Measurements from ENCODE around the gene RIC1. TPM values are rescaled to one million over a fixed set of nuclear protein-coding genes. Genes with fewer than 3 reads are reported as not detected.

The RIC1 gene
- total RNA-seq, 1 experiment from 2014 or later: 86.8 TPM

GRCh38 chr9:5825223-5825622 is 196.3 kb downstream of the RIC1 start:
- no peak overlapping the region for H3K9ac ChIP-seq (ENCODE audit: low read length)
- no peak for DNase-seq
- H3K9me3 ChIP-seq (ENCODE audit: low read length): no peaks in the 10 kb centered on the region
- H3K4me3 ChIP-seq (ENCODE audit: low read length): no peak overlapping the region
- H3K79me2 ChIP-seq (ENCODE audit: low read length): peaks cover 63% of the 10 kb centered on the region
- H3K9me2 ChIP-seq (replicated peaks; ENCODE audit: insufficient read depth, low read length): no peaks in the 10 kb centered on the region
- no peak overlapping the region for H3K4me2 ChIP-seq (ENCODE audit: low read depth, low read length, poor library complexity, severe bottlenecking)
- H3K27ac ChIP-seq (ENCODE audit: low read length): no peak overlapping the region
- no peak overlapping the region for H2AFZ ChIP-seq (ENCODE audit: low read length)
- no peaks in the 10 kb centered on the region for H4K20me1 ChIP-seq (ENCODE audit: insufficient read depth, low read depth, low read length)
- peaks cover 40% of the 10 kb centered on the region for H3K36me3 ChIP-seq (ENCODE audit: insufficient read depth, low read length)
- no peaks in the 10 kb centered on the region for H3K27me3 ChIP-seq (ENCODE audit: low read length)
- peaks cover 29% of the 10 kb centered on the region for H3K4me1 ChIP-seq (ENCODE audit: low read length)

Other genes starting within 250 kb of the RIC1 start
- 18.7 and 53.1 TPM in 2 replicates for gene PLGRKT, start 191.2 kb upstream of the RIC1 start, total RNA-seq (2014; rRNA removed; shearing (Covaris generic); ENCODE audit: low replicate concordance)
- 0.11 and 0.29 TPM in 2 replicates for gene CD274, start 178.6 kb upstream of the RIC1 start, total RNA-seq (2014; rRNA removed; shearing (Covaris generic); ENCODE audit: low replicate concordance)
- gene PDCD1LG2, start 118.6 kb upstream of the RIC1 start, total RNA-seq (2014; rRNA removed; shearing (Covaris generic); ENCODE audit: low replicate concordance): not detected in 2 replicates
- 15.5 and 27.4 TPM in 2 replicates for gene ERMP1, start 204.0 kb downstream of the RIC1 start, total RNA-seq (2014; rRNA removed; shearing (Covaris generic); ENCODE audit: low replicate concordance)